HG02840 (cell line): Measurements from ENCODE around the gene LRP6.

Source experiments
- ATAC-seq: cut with Tn5 transposase; IDR thresholded peaks from one replicate; pipeline ENCODE4 v1.9.1; 2021; ENCODE audit warnings: mild to moderate bottlenecking, moderate library complexity, moderate number of reproducible peaks; ENCODE audit not compliant: unreplicated experiment, low FRiP score

The LRP6 gene

DNA sequence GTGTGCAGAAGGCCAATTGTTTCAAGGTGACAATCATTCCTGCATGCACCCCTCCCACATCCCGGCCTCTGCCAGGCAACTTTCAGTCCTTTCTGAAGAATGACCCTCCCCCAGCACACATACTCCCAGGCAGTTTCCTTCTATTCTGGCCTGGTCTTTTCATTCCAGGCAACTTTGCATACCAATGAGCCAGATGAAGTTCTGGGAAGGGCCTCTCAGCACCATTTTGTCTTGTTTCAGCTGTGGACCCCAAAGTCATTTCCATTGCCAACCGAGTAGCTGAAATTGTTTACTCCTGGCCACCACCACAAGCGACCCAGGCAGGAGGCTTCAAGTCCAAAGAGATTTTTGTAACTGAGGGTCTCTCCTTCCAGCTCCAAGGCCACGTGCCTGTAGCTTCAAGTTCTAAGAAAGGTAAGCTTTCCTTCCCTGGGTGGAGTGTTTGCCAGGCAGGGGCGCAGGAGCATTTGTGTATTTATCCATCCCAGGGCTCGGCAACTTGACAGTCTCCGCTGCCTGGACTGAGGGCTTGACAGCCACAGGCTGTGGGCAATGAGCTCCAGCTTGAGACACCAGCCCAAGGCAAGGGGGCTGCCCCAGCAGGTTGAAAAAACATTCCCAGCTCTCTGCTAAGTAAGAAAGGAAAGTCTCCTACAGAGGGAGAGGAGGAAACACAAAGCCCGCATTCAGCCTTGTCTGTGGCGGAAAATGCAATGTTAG is 179.7 kb downstream of the LRP6 start:
- ATAC-seq, result no peak

DNA sequence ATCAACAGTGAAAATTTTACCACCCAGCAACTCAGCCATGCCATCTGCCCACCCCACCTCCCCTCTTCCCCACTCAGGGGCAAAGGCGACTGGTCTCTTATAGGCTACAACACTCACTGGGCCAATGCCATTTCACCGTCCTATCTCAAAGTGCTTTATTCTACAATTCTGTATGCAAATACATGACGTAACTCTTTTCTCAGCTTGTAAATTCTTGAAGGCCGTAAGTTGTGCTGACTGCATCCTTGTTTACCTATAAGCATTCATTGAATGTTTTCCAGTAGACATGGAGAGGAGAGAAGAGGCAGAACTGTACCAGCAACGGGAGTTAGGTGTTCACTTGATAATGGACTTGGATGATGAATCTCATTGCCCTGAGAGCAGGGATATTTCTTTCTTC is 180.5 kb downstream of the LRP6 start:
- no peak for ATAC-seq

DNA sequence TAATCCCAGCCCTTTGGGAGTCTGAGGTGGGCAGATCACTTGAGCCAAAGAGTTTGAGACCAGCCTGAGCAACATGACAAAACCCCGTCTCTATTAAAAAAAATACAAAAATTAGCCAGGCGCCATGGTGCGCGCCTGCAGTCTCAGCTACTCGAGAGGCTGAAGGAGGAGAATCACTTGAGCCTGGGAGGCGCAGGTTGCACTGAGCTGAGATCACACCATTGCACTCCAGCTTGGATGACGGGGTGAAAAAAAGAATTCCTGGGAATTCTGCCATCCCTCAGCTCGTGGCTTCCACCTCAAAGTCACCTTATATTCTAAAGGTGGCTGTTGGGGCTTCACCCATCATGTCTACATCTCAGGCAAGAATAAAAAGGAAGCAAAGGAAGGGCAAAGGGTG is 183.2 kb downstream of the LRP6 start:
- no peak for ATAC-seq

DNA sequence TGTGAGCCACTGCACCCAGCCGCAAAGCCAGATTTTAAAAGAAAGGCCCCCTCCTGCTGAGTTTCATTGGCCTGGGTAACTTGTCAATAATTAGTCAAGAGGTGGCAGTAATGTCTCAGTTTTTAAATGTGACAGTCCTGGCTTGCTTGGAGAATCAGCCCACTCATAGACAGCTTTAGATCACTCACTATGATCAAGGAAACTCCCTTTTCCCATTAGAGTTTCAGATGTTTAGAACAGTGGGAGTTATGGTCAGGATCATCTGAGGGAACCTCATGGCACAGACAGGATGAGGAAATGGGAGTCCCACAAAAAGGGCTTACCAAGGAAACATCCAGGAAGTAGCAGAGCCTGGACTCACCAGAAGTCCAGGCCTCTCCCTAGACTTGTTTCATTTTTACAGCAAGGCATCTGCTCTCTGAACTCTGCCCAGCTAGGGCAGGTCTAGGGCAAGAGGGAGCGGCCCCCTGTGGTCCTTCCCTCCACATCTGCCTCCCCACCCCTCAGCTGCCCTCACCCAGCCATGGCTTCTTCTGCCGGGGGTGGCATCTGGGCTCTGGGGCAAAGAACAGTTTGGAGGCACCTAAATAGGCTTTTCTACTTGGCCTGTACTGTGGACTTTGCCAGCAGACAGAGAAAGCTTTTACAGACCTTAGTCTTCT is 184.9 kb downstream of the LRP6 start:
- no peak for ATAC-seq

DNA sequence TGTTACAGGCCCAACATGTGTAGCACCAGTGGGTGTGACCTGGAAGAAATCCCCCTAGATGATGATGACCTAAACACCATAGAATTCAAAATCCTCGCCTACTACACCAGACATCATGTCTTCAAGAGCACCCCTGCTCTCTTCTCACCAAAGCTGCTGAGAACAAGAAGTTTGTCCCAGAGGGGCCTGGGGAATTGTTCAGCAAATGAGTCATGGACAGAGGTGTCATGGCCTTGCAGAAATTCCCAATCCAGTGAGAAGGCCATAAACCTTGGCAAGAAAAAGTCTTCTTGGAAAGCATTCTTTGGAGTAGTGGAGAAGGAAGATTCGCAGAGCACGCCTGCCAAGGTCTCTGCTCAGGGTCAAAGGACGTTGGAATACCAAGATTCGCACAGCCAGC is 187.6 kb downstream of the LRP6 start:
- ATAC-seq, result no peak

DNA sequence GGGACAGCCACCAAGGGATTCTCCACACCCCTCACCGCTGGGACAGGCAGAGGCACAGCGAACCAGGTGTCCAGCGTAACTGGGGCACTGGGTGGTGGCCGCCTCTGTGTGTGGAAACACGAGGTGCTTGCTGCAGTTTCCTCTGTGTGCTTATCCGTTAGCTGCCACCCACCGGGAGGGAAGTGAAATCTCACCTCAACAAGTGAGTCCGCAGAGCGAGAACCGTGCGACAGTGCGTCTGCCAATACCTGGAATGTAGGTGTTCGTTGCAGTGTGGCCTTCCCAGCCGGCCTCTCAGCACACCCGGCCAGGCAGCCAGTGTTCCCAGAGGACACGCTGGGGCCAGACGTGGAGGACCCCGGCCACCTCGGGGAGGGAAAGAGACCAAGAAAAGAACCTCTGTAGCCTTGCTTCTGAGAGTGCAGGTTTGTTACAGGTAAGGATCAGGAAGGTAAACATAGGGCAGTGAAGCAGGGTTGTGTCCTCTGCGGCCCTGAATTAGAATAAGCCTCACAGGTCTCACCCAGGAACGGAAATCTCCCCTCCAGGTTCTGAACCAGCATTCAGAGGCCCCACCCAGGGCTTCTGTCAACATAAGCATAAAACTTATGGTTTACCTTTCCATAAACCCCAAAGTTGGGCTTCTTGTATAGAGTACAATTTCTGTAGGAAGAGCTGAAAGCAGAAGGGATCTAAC is 194.6 kb downstream of the LRP6 start:
- ATAC-seq, result no peak

DNA sequence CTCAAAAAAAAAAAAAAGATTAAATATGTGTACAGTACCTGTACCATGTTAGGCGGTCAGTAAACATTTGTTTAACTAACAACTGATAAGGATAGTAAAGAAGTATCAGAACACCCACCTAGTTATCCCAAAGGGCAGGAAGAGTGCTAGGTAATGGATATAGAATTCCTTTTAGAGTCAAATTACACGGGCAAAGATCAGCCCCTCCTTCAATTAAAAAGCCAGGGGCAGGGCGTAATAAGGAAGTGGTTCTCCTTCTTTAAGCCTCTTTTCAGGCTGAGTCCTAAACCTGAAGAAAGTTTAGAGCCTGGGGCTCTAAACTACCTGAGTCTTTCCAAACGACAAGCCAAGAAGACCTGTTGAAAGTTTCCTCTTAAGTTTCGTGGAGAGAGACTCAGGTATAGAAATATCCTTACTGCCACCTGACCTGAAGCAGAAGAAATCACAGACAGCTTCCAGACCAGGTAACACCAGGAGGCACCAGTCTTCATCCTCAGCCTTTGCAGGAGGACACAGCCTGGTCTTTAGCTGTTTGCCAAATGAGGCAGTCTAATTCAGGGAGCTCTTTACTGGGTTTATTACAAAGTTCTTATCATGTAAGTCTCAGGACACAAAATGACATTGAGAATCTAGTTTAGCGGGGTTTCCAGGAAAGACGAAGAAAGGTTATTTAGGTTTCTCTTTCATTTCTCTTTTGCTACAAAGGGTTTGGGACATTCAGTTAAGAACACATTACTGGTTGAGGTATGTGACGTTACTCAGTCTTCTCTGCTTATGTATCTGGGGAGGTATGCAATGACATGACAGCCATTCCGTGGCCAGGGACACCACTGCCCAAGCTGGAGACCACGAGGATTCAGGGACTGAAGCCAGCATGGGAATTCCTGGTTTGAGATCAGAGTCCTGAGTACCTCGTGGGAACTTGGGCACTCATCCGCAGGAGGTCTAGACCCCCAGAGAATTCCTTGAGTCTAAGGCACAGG is 195.9 kb downstream of the LRP6 start, which contains the start of gene BCL2L14:
Gene BCL2L14 (plus strand): TSS at position 266 of the 983 bp plus-strand sequence. CDS start 8,367 bp downstream, outside the sequence.
- no peak for ATAC-seq

- ATAC-seq, result no peak
Observed at GRCh38 chr12:12069821-12070548, 196.9 kb downstream of the LRP6 start.

DNA sequence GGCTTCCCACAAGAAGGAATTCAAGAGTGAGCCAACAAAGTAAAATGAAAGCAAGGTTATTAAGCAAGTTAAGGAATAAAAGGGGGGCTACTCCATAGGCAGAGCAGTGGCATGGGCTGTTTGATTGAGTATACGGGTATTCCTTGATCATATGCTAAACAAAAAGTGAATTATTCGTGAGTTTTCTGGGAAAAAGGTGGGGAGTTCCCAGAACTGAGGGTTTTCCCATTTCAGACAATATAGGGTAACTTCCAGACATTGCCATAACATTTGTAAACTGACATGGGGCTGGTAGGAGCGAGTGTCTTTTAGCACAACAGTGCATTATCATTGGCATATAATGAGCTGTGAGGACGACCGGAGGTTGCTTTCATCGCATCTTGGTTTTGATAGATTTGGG is 198.1 kb downstream of the LRP6 start:
- ATAC-seq, result no peak
